Fibroblast of skin of abdomen (primary cell): ENCODE results near the gene PLA2G6.
"Not testable (repeated sequence)": the region's sequence is repeated elsewhere in the genome, so short reads cannot be mapped to it uniquely, and the experiment has no call there.

ENCODE experiments used
- DNase-seq: peaks from one replicate; pipeline ENCODE4 v3.0.0-alpha.2; 2013

PLA2G6 gene

DNA sequence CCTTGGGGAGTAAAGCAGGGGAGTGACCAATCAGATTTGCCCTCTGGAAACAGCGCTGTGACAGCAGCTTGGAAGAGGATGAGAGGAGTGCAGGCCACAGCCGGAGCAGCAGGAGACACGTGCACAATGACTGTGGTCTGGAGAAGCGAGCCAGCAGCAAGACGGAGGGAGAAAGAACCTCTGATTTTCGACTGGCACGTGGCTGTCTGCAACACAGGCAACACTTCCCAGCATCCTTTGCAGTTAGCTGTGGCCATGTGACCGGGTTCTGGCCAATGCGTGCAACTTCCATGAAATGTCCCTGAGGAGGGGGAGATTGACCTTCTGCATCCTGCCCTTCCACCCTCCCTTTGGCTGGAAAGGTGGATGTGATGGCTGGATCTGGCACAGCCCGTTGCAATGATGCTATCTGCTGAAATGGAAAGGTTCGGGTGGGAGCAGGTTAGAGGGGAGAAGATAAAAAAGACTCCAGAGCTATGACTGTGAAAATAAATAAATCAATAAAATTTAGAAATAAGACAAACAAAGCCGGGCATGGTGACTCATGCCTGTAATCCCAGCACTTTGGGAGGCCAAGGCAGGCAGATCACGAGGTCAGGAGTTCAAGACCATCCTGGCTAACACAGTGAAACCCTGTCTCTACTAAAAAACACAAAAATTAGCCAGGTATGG, 15.6 kb downstream of the PLA2G6 start:
- DNase-seq: no peak

DNA sequence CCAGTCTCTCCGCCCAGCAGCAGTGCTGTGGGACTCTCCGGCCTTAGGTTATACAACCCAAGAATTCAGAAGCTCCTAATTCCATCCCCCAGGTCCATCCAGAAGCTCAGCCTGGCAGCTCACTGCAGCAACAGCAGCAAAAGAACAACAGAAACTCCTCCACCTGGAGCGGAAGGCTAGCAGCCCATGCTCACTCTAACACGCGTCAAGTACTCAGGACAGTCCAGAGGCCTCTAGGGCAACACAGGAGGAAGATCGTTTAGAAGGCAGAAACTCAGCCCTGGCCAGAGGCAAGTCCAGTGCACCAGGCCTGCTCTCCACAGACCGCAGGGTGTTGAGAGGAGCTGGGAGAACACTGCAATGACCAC, 17.1 kb downstream of the PLA2G6 start:
- no peak for DNase-seq

DNA sequence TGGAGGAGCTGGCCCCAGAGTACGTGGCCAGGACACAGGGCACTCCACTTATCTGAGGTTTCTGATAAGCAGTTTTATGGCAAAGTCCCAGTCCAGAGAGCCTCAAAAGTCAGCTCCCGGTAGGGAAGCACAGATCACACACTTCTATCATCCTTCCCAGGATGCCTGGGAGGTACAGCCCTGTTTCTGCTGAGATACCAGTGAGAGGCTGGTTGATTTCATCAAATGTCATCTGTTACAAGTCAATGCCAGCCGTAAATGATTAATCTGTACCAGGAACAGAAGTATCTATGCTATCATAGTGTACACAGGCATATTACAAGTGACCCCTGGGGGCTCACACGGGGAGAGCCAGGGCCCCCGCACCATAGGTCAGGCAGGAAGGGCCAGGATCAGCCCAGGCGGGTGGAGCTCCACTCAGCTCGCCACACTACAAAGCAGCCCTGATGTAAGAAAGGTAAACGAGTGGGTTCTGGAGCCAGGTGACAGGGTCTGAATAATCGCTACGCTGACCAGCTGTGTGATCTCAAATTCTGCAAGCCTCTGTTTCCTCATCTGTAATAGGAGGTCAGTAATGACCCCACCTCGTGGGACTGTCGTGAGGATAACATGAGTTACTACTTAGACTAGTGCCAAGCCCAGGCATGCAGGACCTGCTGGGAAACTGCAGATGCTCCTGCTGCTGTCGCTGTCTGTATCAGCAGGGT, 17.6 kb downstream of the PLA2G6 start:
- no peak for DNase-seq

DNA sequence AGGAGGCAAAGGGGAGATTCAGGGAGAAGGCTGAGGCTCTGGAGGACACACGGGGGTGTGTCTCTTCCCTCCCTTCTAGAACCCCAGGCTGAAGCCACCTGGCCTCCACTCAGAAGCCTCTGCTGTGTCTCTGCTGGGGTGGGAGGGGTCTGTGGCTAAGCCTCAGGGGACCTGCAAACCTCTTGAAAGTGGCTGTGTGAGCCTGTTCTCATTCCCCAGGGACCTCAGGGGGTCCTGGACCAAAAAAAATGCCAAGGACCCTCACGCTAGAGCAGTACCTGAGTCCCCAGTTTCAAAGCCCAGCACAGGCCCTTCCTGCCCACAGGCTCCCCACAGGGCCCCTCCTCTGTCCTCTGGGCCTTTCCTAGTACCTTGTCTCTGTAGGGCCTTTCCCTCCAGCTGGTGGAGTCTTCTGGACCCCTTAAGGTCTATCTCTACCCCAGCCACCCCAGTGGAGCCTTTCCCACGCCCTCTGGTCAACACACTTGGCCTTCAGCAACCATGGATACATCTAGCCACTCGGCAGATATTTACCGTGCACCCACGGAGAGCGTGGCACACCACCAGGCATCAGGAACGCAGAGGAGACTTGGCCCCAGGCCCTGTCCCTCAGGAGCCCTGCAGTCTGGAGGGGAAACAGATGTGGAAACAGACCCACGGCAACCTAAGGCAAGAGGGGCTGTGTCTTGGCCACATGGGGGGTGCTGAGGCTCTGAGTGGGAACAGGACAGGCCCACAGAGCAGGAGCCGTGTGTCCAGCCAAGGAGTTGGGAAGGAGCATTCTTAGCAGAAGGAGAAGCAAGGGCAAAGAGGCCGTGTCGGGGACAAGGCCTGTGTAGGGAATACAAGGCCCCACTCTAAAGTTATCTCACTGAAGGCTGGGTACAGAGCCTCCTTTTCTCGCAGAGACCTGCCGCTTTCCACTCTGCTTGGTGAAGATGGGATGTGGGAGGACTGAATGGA, 18.5 kb downstream of the PLA2G6 start:
- DNase-seq: no peak

DNA sequence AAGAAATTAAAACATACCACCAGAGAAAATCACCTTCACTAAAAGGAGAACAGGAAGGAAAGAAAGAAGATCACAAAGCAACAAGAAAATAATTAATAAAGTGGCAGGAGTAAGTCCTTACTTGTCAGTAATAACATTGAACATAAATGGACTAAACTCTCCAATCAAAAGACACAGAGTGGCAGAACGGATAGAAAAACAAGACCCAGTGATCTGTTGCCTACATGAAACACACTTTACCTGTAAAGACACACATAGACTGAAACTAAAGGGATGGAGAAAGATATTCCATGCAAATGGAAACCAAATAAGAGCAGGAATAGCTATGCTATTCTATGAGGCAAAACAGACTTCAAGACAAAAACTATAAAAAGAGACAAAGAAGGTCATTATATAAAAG, 25.9 kb downstream of the PLA2G6 start:
- DNase-seq: no peak

DNA sequence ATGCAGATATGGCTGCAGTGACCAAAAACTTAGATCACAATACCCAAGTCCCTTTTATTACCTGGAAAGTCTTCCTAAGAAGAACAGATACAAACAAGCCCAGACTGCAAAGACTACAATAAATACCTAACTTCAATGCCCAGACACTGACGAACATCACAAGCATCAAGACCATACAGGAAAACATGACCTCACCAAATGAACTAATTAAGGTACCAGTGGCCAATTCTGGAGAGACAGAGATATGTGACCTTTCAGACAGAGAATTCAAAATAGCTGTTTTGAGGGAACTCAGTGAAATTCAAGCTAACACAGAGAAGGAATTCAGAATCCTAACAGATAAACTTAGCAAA, 27.1 kb downstream of the PLA2G6 start:
- not testable (repeated sequence) for DNase-seq

DNA sequence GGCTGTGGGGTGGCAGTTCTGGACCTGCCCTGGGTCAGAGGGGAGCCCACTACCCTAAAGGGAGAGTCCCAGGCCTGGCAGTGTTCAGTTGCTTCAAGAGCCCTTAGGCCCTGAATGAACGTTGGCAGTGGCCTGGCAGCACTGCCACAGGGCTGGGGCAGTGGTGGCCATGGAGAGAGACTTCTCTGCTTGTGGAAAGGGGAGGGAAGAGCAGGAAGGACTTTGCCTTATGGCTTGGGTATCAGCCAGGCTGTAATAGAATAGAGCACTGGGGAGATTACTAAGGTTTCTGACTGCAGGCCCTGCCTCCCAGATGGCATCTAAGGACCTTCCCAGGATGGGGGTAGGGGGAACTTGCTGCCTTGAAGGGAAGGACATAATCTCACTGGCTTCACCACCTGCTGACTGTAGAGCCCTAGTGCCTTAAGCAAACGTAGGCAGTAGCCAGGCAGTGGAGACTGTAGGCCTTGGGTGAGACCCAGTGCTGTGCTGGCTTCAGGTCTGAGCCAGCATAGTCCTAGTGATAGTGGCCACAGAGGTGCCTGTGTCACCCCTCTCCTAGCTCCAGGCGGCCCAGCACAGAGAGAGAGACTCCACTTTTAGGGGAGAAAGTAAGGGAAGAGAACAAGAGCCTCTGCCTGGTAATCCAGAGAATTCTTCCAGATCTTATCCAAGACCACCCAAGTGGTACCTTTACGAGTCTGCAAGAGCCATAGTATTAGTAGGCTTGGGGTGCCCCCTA, 27.6 kb downstream of the PLA2G6 start:
- DNase-seq: no peak

DNA sequence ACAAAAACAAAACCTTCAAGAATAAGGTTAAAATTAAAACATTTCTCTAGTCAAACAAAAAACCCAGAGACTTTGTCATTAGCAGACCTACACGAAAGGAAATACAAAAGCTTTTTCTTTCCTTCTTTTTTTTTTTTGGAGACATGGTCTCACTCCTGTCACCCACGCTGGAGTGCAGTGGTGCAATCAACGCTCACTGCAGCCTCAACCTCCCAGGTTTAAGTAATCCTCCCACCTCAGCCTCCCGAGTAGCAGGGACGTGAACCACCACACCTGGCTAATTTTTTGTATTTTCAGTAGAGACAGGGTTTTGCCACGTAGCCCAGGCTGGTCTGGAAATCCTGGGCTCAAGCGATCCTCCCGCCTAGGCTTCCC, 30.5 kb downstream of the PLA2G6 start:
- no peak for DNase-seq

DNA sequence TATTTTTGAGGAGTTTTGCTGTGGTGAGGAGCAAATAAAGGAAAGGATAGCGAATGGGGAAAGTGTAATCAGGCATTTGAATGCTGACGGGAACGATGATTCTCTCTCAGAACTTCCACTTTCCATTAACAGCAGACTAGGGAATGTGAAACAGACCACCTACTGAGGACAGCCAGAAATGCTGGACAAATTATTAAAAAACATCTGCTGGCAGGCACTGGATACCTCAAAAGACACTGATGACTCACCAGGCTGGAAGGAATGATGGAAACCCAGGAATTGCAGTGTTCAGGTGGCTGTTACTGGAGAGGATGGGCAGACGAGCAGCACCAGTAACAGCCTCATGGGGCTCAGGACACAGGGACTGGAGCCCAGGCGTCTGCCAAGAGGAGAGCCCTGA, 33.4 kb downstream of the PLA2G6 start:
- peak; percentile 77 for DNase-seq

DNA sequence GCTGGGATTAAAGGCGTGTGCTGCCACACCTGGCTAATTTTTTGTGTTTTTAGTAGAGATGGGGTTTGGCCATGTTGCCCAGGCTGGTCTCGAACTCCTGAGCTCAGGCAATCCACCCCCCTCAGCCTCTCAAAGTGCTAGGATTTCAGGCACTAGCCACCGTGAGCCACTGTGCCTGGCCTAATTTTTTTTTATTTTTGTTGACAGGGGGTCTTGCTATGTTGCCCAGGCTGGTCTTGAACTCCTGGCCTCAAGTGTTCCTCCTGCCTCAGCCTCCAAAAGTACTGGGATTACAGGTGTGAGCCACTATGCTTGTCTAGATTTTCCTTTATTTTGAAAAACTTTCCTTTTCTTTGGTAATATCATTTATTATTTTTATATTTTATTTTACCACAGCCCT, 35.5 kb downstream of the PLA2G6 start:
- DNase-seq: not testable (repeated sequence)

DNA sequence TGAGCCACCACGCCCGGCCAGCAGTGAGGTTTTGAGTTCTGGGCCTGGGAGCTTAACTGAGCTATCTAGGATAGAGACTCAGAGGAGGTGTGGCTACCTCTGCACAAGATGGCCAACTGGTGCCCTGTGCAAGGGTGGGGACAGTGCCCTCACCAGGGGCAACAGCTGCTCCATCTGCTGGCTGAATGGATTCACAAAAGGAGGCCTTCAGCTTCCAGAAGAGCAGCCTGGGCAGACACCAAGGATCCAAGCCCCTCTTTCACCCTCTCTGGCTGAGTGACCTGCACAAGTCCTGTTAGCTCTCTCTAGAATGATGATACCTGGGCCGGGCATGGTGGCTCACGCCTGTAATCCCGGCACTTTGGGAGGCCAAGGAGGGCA, 37.6 kb downstream of the PLA2G6 start:
- no peak for DNase-seq

DNA sequence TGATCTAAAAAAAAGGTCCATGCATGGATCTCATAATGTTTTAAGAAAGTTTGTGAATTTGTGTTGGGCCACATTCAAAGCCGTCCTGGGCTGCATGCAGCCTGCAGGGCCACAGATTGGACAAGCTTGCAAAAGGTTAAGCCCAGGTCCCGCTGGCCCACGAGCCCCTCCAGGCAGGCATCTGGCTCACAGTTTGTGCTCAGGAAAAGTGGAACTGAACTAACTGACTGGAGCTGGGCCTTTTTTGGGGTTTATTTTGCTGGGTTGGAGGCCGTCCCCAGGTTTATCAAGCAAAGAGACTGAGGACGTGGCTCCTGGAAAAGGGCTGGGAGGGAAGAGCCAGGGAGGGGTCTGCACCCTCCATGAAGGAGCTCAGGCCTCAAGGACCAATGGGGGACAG, 39.0 kb downstream of the PLA2G6 start:
- no peak for DNase-seq

DNA sequence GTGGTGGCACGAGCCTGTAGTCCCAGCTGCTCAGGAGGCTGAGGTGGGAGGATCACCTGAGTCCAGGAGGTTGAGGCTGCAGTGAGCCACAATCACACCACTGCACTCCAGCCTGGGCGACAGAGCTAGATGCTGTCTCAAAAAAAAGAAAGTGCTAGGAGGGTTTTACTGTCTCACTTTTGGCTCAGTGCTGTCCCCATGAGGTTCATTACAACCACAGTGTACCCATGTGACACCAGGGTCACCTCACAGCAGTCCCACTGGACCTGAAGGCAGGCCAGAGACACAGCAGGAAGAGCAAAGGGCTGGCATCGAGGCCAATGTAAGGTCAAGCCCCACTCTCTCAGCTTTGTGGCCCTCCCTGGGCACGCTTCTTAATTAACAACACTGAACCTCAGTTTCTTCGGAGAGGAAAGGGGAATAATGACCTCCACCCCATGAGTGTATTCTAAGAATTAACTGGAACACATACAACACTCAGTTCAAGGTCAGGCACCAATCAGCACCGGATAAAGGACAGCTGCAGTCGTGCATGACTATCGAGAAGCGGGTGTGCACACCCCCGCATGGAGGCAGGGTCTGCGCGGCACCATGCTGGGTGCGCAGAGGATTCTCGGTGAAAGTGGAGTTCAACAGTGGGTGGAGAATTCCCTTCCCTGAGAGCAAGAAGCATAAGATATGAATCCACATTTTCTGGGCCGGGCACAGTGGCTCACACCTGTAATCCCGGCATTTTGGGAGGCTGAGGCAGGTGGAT, 40.2 kb downstream of the PLA2G6 start:
- DNase-seq: no peak

DNA sequence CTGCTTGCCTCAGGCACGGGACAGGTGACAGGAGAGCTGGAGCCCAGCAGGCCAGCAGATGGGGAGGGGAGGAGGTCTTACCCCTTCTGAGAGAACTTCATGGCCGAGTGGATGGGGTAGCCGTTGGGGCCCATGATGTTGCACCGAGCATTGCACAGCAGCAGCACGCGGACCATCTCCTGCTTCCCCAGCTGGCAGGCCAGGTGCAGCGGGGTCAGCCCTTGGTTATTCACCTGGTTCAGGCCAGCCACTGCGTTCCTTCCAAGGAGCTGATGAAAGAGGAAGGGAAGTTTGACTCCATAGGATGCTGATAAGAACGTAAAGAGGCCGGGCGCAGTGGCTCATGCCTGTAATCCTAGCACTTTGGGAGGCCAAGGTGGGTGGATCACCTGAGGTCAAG, 41.7 kb downstream of the PLA2G6 start:
- no peak for DNase-seq

DNA sequence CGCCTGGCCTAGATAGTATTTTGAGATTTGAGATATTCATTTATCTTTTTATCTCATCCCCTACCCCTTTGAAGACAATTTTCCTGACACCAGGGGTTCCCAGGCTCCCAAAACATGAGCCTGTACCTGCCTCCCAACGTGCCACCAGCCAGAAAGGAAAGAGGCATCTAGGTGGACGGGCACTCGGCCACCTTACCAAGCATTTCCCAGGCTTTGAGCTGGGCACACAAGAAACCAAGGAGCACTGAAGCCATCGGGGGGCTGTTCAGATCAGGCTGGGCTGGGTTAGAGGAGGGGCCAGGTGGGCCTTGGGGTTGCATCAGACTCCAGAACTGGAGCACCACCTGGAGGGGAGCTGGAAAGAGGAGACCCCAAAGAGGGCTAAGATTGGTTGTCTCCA, 42.7 kb downstream of the PLA2G6 start:
- no peak for DNase-seq

DNA sequence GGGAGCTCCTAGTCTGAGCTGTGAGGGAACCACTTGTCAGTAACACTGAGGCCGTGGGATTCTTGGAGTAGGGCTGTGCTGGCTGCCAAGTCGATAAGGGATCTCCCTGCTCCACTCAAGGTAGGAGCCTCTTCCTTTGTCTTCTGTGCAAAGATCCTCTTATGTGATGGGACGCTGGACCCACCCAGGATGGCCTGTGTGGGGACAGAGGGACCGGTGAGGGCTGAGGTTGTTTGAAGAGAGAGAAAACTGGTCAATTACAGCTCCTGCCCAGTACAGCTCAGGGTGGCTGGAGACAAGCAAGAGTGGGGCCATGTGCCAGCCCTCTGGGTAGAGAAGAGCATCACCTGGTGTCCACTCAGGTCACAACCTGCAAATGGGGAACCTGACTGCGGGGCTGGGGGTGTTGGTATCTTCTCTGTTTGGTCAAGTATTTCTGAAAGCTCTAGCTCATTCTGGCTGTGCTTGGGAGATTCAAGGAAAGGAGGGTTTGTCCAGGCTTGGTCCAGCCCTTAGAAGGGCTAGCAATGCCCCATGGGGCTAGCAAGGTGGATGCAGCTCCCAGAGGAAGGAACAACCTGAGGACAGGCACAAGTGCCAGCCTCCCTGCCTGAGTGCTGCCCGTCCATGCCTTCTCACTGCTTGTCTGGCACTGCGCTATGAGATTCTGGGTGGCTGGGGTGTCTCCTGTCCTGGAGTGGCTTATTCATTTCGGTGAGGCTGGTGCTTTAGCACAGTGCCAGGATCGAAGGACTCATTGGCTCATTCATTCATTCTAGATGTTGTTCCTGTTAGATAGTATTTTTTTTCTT, 43.5 kb downstream of the PLA2G6 start:
- no peak for DNase-seq

DNA sequence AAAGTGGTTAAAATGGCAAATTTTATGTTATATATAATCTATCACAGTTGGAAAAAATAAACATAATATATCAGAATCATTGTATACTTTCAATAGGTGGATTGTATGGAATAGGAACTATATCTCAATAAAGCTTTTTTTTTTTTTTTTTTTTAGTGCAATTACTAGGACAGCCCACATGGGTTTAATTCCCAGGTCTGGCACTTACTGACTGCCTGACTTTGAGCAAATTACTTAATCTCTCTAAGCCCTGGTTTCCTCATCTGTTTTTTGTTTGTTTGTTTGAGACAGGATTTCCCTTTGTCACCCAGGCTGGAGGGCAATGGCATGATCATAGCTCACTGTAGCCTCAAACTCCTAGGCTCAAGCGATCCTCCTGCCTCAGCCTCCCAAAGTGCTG, 45.0 kb downstream of the PLA2G6 start:
- no peak for DNase-seq

DNA sequence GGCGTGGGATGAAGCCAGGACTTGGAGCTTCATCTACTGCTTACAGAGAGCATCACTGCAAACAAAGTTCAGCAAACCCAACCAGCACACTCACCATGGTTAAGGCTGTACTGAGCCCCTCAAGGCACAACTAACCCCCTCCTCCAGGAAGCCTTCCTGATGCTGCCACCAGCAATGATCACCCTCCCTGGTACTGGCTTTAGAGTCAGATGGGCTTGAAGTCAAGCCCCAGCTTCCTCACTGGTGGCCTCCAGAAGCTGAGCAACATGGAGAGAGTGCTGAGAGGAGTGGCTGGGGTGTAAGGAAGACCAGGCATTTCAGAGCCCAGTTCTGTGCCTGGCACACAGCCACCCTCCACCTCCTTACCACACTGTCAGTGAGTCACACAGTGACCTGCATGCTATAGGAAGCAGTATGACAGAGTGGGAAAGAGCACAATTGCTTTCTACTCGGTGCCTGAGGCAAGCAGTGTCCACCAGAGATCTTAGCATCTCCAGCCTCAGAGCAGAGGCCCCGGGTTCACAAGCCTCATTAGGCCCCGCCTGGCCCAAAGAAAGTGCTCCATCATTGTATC, 46.4 kb downstream of the PLA2G6 start:
- peak; percentile 79 for DNase-seq

DNA sequence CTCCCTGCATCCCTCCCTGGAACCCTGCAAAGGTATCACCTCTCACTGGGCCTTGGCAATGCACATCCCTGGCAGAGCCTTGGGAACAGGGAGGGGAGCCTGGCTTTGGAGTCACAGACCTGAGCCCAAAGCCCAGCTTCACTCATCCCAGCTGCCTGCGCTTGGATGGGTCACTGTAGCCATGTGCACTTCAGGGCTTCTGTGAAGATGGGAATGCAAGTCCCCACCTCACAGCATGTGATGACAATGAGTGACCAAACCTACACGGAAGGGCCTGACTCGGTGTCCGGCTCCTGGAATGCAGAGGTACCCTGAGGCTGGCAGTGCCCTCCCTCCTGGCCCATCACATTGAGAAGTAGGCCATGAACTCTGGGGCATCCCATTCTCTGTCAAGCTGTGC, 48.3 kb downstream of the PLA2G6 start:
- no peak for DNase-seq

DNA sequence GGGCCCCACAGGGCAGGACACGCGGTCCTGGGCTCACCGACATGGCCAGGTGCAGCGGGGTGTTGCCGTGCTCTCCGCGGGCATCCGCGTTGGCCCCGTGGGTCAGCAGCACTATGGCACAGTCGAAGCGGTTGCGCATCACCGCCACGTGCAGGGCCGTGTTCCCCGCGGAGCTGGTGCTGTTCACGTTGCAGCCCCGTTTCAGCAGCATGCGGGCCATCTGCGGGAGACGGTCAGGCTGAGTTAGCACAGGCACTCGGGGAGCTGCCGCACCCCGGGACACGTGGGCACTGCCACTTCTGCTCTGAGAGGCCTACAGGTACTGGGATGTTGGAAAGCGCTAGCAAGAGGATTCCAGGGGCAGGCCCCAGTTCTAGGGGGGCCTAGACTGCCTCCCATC, 48.8 kb downstream of the PLA2G6 start:
- no peak for DNase-seq

DNA sequence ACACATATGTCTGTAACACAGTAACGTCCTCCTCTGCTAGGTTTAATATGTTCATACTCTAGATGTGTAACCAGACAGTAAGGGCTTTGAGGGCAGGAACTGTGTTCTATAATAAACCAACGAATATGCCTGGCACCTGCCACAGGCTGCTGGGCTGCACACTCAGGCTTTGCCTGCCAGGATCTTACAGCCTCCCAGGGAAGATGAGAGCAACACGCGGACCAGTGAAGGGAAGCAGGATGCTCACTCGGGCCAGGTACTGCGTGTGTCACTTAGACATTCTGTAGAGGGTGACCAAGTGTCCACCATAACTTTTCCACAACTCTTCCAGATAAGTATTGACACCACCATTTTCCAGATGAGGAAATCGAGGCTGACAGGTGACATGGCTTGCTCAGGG, 49.5 kb downstream of the PLA2G6 start:
- DNase-seq: no peak
